GM21367 (cell line): ENCODE measurements around the gene IPO7.
"Not testable (repeated sequence)": the region's sequence is repeated elsewhere in the genome, so short reads cannot be mapped to it uniquely, and the experiment has no call there.

Source experiments
- ATAC-seq: cut with Tn5 transposase; IDR thresholded peaks from one replicate; pipeline ENCODE4 v1.9.1; 2021; ENCODE audit not compliant: unreplicated experiment

IPO7 gene

DNA sequence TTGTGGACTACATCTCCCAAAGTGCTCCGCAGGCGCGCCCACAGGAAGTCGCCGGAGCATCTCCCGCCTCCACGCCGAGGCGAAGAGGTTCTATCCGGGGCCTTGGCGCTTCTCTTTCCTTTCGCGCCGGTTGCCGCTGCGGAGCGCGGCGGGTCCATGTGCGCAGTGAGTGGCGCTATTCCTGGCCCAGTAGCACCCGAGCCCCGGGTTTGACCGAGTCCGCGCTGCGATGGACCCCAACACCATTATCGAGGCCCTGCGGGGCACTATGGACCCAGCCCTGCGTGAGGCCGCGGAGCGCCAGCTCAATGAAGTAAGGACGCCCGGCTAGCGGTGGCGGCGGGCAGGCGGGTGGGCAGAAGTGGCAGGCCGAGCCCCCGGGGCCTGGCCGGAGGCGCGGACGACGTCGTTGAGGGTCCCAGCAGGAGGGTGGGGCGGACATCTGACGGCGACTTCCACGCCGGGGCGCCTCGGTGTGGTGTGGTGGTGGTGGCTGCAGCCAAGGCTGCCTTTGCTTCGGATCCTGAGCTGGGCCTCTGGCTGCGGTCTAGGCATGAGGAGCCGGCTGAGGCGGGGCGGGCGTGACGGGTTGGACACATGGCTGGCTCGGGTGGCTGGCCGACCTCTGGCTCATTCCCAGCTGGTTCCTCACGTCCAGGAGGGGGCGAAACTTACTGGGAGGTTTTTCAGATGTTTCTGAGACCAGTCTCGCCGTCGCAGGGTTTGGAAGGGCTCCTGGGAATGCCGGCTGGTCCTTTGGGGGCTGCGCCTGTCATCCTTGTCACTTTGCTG lies at the start of gene IPO7:
IPO7 (plus strand) TSS at position 118 of the 792 bp plus-strand sequence; CDS start at position 230, 112 bp downstream.
- ATAC-seq: peak; percentile 95

DNA sequence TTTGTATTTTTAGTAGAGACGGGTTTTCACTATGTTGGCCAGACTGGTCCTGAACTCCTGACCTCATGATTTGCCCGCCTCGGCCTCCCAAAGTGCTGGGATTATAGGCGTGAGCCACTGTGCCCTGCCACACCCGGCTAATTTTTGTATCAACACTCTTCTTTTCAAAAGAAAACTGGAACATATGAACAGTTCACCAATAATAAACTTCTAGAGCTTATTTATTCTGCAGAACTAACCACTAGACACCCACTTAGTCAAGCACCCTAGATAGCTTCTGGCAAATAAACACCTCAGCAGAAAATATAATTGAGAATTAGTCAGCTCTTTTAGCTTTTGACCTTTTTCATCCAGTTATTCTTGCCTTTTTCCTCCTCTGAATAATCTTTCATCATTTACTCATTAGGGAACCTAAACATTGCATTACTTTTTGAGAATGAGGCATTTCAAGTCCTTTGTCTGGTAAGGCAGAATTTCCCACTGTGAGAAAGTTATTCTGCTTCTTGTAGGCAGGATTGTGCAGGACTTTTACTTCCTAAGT lies 42.7 kb upstream of the IPO7 start:
- no peak for ATAC-seq

- no peak for ATAC-seq
Observed at GRCh38 chr11:9344061-9344680, 40.3 kb upstream of the IPO7 start.

DNA sequence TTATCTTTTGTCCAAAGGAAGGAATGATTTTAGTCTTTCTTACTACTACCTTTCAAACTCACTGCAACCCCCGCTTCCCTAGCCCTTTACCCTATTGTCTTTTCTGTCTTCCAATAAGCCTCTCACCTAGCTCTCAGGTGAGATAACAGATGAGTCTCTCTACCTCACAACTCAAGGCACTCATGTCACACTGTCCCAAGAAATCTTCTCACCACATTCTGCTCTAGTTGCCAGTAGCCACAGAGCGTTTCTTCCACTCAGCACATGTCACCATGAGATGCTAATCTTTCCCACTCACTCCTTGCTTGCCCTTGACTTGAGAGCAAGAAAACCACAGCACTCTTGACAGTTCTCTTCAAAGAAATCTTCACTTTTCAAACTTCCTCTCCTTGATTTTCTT lies 37.4 kb upstream of the IPO7 start:
- no peak for ATAC-seq

DNA sequence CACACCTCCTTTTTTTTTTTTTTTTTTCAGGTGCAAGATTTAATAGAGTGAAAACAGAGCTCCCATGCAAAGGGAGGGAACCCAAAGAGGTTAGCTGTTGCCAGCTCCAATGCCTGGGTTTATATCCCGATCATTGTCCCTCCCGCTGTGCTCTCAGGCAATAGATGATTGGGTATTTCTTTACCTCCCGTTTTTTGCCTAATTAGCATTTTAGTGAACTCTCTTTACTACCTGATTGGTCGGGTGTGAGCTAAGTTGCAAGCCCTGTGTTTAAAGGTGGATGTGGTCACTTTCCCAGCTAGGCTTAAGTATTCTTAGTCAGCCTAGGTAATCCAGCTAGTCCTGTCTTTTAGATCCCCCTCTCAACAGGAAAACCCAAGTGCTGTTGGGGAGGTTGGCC lies 36.7 kb upstream of the IPO7 start:
- not testable (repeated sequence) for ATAC-seq

DNA sequence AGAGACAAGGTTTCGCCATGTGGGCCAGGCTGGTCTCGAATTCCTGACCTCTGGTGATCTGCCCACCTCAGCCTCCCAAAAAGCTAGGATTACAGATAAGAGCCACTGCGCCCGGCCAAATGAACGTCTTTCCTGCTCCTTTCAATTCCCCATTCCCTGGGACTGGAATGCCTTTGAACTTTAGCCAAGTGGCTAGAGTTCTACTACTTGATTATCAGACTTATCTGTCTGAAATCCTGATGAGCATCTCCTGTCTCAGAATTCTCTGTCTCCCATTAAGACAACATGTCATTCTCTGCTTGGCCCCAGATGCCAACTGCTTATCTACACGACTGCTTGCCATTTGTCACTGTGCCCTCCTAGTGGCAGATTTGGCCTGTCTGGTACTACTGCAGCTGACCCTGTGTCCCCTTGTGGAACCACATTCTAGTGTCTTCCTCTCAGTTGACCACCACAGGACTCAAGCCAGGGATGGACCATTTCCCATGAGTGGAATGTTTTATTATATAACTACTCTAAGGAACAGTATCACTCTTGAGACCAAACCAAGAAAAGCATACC lies 33.1 kb upstream of the IPO7 start:
- no peak for ATAC-seq

DNA sequence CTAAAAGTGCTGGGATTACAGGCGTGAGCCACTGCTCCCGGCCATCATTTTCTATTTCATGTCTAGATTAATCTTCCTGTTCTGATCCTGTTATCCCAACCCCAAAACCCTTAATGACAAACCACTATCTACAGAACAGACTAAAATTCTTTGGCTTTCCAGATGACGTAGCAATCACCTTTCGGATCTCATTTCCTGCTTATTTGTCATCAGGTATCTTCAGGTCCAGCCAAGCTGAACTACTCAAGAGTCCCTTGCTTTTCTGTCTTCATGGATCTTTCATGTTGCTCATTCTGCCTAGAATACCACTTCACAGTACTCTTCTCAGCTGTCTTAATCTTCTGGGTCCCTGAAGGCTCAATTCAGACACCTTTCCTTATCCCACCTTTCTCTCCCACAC lies 27.4 kb upstream of the IPO7 start:
- ATAC-seq: no peak

- not testable (repeated sequence) for ATAC-seq
Observed at GRCh38 chr11:9360862-9361622, 23.4 kb upstream of the IPO7 start.

DNA sequence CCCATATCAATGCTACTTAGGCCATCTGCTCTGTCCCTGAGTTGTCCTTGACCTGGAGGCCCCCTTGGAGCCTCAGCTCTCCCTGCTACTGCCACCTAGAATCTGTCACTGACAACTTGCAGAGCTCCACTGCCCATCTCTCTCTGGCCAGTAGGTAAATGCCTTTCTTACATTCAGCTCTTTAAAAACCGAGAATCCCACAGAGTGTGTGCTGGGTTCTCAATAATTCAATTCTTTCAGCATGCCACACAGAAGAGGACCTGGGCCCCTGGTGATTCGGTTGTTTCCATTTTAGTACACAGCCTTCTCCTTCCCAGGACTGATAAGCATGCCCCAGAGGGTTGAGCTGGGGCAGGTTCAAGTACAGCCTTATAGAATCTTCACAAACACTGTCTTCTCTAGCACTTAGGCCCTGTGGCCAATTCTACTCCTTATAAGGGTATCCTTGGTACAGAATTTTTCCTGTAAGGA lies 22.0 kb upstream of the IPO7 start:
- ATAC-seq: no peak

GRCh38 chr11:9363954-9364912 lies 20.2 kb upstream of the IPO7 start:
- ATAC-seq: peak; percentile 94

DNA sequence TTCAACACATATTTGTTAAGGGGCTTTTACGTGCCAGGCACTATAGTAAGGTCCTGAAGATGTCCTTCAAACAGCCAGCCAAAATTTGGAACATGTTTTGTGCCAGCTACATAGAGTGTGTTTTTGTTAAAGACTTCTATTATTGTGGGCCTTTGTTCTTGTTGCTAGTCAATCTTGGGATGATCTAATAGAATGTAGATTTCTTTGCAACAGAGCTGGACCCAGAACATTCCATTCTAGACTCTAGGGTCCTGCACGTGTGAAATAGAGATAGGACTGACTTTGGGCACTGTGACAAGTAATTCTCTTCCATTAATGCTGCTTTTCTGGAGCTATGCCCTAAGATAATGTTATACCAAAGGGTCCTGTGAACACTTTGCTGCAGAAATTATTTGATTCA lies 16.9 kb upstream of the IPO7 start:
- no peak for ATAC-seq

- ATAC-seq: no peak
Observed at GRCh38 chr11:9377036-9377435, 7.4 kb upstream of the IPO7 start.

DNA sequence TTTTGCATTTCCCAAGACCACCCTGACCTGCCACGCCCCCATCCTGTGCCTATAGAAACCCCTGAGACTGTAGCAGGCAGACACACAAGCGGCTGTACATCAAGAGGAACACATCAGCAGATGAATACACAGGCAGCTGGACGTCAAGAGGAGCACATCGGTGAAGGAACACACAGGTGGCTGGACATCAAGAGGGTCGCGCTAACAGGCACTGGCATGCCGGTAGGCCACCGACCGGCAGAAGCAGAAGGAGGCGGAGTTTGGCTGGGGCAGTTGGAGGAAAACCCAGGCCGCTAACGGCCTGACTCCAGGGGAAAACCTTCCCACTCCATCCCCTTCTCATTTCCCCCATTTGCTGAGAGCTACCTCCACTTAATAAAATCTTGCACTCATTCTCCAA lies 5.4 kb upstream of the IPO7 start:
- ATAC-seq: no peak

DNA sequence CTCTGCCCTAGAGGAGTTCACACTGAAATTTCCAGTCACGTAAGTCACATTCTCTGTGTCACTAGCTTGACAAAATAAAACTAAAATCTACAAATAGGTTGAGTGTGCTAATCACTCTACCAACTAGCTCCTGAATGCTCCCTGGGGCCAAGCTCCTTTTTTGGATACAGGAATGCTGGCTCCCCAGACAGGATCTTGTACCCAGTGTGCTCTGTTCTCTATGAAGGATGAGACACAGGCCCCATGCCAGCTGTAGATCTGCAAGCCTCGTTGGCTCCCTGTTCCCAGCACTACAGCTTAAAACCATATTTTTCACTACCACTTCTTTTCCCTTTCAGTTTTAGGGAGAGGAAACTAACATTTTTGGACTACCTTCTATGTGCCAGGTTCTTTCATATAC lies 3.7 kb upstream of the IPO7 start:
- no peak for ATAC-seq

GRCh38 chr11:9385327-9385899 lies 961 bp downstream of the IPO7 start:
- ATAC-seq: no peak

GRCh38 chr11:9386086-9386485 lies 1.6 kb downstream of the IPO7 start:
- no peak for ATAC-seq

- no peak for ATAC-seq
Observed at GRCh38 chr11:9386901-9387300, 2.4 kb downstream of the IPO7 start.

DNA sequence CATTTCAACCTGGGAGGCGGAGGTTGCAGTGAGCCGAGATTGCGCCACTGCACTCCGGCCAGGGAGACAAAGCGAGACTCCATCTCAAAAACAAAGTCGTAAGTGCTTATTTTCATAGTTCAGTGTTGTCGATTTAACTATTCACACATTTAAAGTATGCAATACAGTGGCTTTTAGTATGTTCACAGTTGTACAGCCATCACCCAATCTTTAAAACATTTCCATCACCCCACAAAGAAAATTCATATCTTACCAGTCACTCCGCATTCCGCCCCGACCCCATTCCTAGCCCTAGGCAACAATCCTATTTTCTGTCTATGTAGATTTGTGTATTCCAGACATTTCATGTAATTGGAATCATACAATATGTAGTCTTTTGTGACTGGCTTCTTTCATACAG lies 11.9 kb downstream of the IPO7 start:
- ATAC-seq: no peak

- peak; percentile 58 for ATAC-seq
Observed at GRCh38 chr11:9396752-9397151, 12.3 kb downstream of the IPO7 start.
